Loucy (cell line): ENCODE results near the gene CYB561D2.

Experiments used
- H2AFZ ChIP-seq: fragments of 200-600 bp; sonication (generic); 2 replicates; pipeline ENCODE4 v1.6.0; 2016; ENCODE audit warnings: antibody characterized with exemption, mild to moderate bottlenecking, low read length, moderate library complexity
- H3F3A ChIP-seq: fragments of 200-600 bp; 2 replicates; pipeline ENCODE4 v1.6.0; 2016; ENCODE audit warnings: antibody characterized with exemption, low read depth, mild to moderate bottlenecking
- H3K27me3 ChIP-seq: fragments of 200-600 bp; sonication (generic); 2 replicates; pipeline ENCODE4 v1.6.1; 2014; ENCODE audit warnings: low read length, mild to moderate bottlenecking; ENCODE audit not compliant: insufficient read depth, poor library complexity, severe bottlenecking
- H3K36me3 ChIP-seq: fragments of 200-600 bp; sonication (generic); 2 replicates; pipeline ENCODE4 v1.6.1; 2016; ENCODE audit warnings: low read length; ENCODE audit not compliant: insufficient read depth
- H3K4me1 ChIP-seq: fragments of 200-600 bp; sonication (generic); 2 replicates; pipeline ENCODE4 v1.5.1; 2014; ENCODE audit warnings: low read length, mild to moderate bottlenecking; ENCODE audit not compliant: insufficient read depth, poor library complexity, severe bottlenecking
- H3K4me2 ChIP-seq: fragments of 200-600 bp; sonication (generic); 2 replicates; pipeline ENCODE4 v1.6.0; 2014; ENCODE audit warnings: antibody characterized with exemption, low read length, low read depth, mild to moderate bottlenecking; ENCODE audit not compliant: poor library complexity, severe bottlenecking
- H3K4me3 ChIP-seq: fragments of 200-600 bp; sonication (generic); 2 replicates; pipeline ENCODE4 v1.5.1; 2014; ENCODE audit warnings: low read length, mild to moderate bottlenecking, mixed read lengths; ENCODE audit not compliant: poor library complexity, severe bottlenecking
- H3K79me2 ChIP-seq: fragments of 200-600 bp; sonication (generic); 2 replicates; pipeline ENCODE4 v1.6.1; 2014; ENCODE audit warnings: low read length; ENCODE audit not compliant: insufficient read depth
- H3K9ac ChIP-seq: fragments of 200-600 bp; sonication (generic); 2 replicates; pipeline ENCODE4 v1.6.0; 2014; ENCODE audit warnings: mild to moderate bottlenecking, low read depth, low read length, moderate library complexity; ENCODE audit not compliant: poor library complexity, severe bottlenecking
- H3K9me2 ChIP-seq: fragments of 200-600 bp; sonication (generic); replicated peaks from 2 replicates; pipeline ENCODE4 v1.6.1; 2016; ENCODE audit warnings: low read depth, low read length, mixed read lengths
- H3K9me3 ChIP-seq: fragments of 200-600 bp; sonication (generic); 2 replicates; pipeline ENCODE4 v1.6.1; 2014; ENCODE audit warnings: mild to moderate bottlenecking, antibody characterized with exemption, low read length, low read depth; ENCODE audit not compliant: insufficient read depth
- H4K20me1 ChIP-seq: fragments of 200-600 bp; sonication (generic); 2 replicates; pipeline ENCODE4 v1.6.0; 2014; ENCODE audit warnings: antibody characterized with exemption, low read length, mild to moderate bottlenecking; ENCODE audit not compliant: insufficient read depth, poor library complexity, severe bottlenecking
- CTCF ChIP-seq: fragments of 200-600 bp; sonication (generic); conservative IDR thresholded peaks from 2 replicates; pipeline ENCODE4 v1.5.1; 2014; ENCODE audit warnings: mild to moderate bottlenecking, antibody characterized with exemption, low read length
- EZH2phosphoT487 ChIP-seq: fragments of 200-600 bp; IDR thresholded peaks from 2 replicates; pipeline ENCODE4 v1.6.1; 2018; ENCODE audit warnings: antibody characterized with exemption, mild to moderate bottlenecking, moderate library complexity, borderline replicate concordance

CYB561D2 gene

GRCh38 chr3:50341537-50341936 lies 9.1 kb upstream of the CYB561D2 start:
- no peaks in the 10 kb centered on the region for H3K9me2 ChIP-seq
- peaks cover 38% of the 10 kb centered on the region for H3K4me1 ChIP-seq
- peak overlapping the region; percentile 91 for H3K4me2 ChIP-seq
- H3K9me3 ChIP-seq: no peaks in the 10 kb centered on the region
- peaks cover 55% of the 10 kb centered on the region for H3K79me2 ChIP-seq
- H2AFZ ChIP-seq: no peak overlapping the region
- H3F3A ChIP-seq: peaks cover 8% of the 10 kb centered on the region; the same call in 1 of the 2 replicates
- peak overlapping the region; percentile 97 for H3K4me3 ChIP-seq
- H3K36me3 ChIP-seq: no peaks in the 10 kb centered on the region
- TF ChIP-seq CTCF: no peak
- TF ChIP-seq EZH2phosphoT487: no peak
- peaks cover 5% of the 10 kb centered on the region for H4K20me1 ChIP-seq
- peak overlapping the region; percentile 98 for H3K9ac ChIP-seq
- peaks cover 4% of the 10 kb centered on the region for H3K27me3 ChIP-seq

- no peaks in the 10 kb centered on the region for H3K27me3 ChIP-seq
- H3K4me1 ChIP-seq: peaks cover 38% of the 10 kb centered on the region
- peaks cover 9% of the 10 kb centered on the region; the same call in 1 of the 2 replicates for H3F3A ChIP-seq
- peak overlapping the region; percentile 98 for H3K9ac ChIP-seq
- H4K20me1 ChIP-seq: no peaks in the 10 kb centered on the region
- H3K79me2 ChIP-seq: peaks cover 49% of the 10 kb centered on the region
- peak overlapping the region; percentile 97 for H3K4me3 ChIP-seq
- no peaks in the 10 kb centered on the region for H3K36me3 ChIP-seq
- peak overlapping the region; percentile 91 for H3K4me2 ChIP-seq
- no peak for TF ChIP-seq EZH2phosphoT487
- no peak for TF ChIP-seq CTCF
- no peak overlapping the region for H2AFZ ChIP-seq
- no peaks in the 10 kb centered on the region for H3K9me3 ChIP-seq
- no peaks in the 10 kb centered on the region for H3K9me2 ChIP-seq
These were observed 8.5 kb upstream of the CYB561D2 start for GRCh38 chr3:50341996-50342650.

GRCh38 chr3:50342813-50343633 lies 7.6 kb upstream of the CYB561D2 start:
- Histone ChIP-seq H3K4me3 (peak overlapping the region; percentile 97), H3K9me3 (no peaks in the 10 kb centered on the region), H3K9me2 (no peaks in the 10 kb centered on the region), H4K20me1 (no peaks in the 10 kb centered on the region), H3K36me3 (peaks cover 2% of the 10 kb centered on the region; the same call in 1 of the 2 replicates), H3K9ac (peak overlapping the region; percentile 98), H3K27me3 (no peaks in the 10 kb centered on the region), H3K4me2 (peak overlapping the region; percentile 91), H2AFZ (no peak overlapping the region), H3F3A (peaks cover 6% of the 10 kb centered on the region; the same call in 1 of the 2 replicates), H3K79me2 (peaks cover 48% of the 10 kb centered on the region), H3K4me1 (peaks cover 42% of the 10 kb centered on the region)
- TF ChIP-seq EZH2phosphoT487 (no peak), CTCF (peak; percentile 32; the same call in 1 of the 2 replicates)
